Common myeloid progenitor, CD34-positive (primary cell): ENCODE measurements around the gene MPPED1.

ENCODE experiments used
- CTCF ChIA-PET: fragments of 350-600 bp; sonication (Branson Sonifier 250); formaldehyde crosslinking; loops from one replicate; lab custom pipeline; 2021; ENCODE audit warnings: antibody characterized with exemption; lab: Charles Lee
- POLR2A ChIA-PET: fragments of 350-600 bp; sonication (Branson Sonifier 250); formaldehyde crosslinking; loops from one replicate; lab custom pipeline; 2021; ENCODE audit warnings: antibody characterized with exemption; lab: Charles Lee
- DNase-seq, 3 donors: peaks; one replicate each; pipeline versions ENCODE4 v3.0.0 to v3.0.0-alpha.2; 2013
- H3K27ac ChIP-seq, 2 experiments: 1 replicate in 1 of 2; 2 replicates in 1 of 2; pipeline ENCODE4 v1.7.0; 2013; ENCODE audit warnings: inconsistent platforms in 2 of 2, low read length in 2 of 2, mild to moderate bottlenecking in 2 of 2, low read depth in 1 of 2, moderate library complexity in 1 of 2; ENCODE audit not compliant: severe bottlenecking in 2 of 2, insufficient read depth in 1 of 2, poor library complexity in 1 of 2
- H3K27me3 ChIP-seq, 5 experiments: replicated peaks in 2 of 5; 1 replicate in 3 of 5; 2 replicates in 2 of 5; pipeline versions ENCODE4 v1.6.1 to v1.7.0; 2013; ENCODE audit warnings: low read length in 4 of 5, mild to moderate bottlenecking in 2 of 5, moderate library complexity in 2 of 5, inconsistent platforms in 1 of 5; ENCODE audit not compliant: insufficient read depth in 5 of 5, control insufficient read depth in 4 of 5
- H3K36me3 ChIP-seq, 4 experiments: 1 replicate in 2 of 4; 2 replicates in 2 of 4; pipeline versions ENCODE4 v1.6.1 to v1.7.0; 2013; ENCODE audit warnings: low read length in 3 of 4, control low read depth in 1 of 4, mild to moderate bottlenecking in 1 of 4; ENCODE audit not compliant: control insufficient read depth in 4 of 4, insufficient read depth in 4 of 4
- H3K4me1 ChIP-seq, 4 experiments: 1 replicate in 3 of 4; 2 replicates in 1 of 4; pipeline versions ENCODE4 v1.6.1 to v1.7.1; 2013; ENCODE audit warnings: low read length in 3 of 4, mild to moderate bottlenecking in 3 of 4, control low read depth in 1 of 4, inconsistent platforms in 1 of 4, moderate library complexity in 1 of 4; ENCODE audit not compliant: control insufficient read depth in 4 of 4, insufficient read depth in 4 of 4; ENCODE audit errors: control extremely low read depth in 1 of 4
- H3K4me3 ChIP-seq, 7 experiments: 1 replicate in 4 of 7; 2 replicates in 3 of 7; pipeline versions ENCODE4 v1.5.1 to v1.7.0; 2013; ENCODE audit warnings: mild to moderate bottlenecking in 7 of 7, low read length in 6 of 7, moderate library complexity in 6 of 7, inconsistent platforms in 2 of 7, low read depth in 2 of 7, control low read depth in 1 of 7; ENCODE audit not compliant: insufficient read depth in 4 of 7, control insufficient read depth in 1 of 7; ENCODE audit errors: extremely low read depth in 1 of 7
- H3K9me3 ChIP-seq, 5 experiments: 1 replicate in 4 of 5; 2 replicates in 1 of 5; pipeline versions ENCODE4 v1.6.1 to v1.7.1; 2013; ENCODE audit warnings: low read length in 4 of 5, mild to moderate bottlenecking in 2 of 5, inconsistent platforms in 1 of 5, low read depth in 1 of 5, moderate library complexity in 1 of 5; ENCODE audit not compliant: control insufficient read depth in 4 of 5, insufficient read depth in 2 of 5; ENCODE audit errors: control extremely low read depth in 1 of 5
- WGBS: methylation state at CpG from one replicate; pipeline ENCODE4 v1.1.5; 2013; ENCODE audit not compliant: insufficient coverage; 5-methylcytosine and 5-hydroxymethylcytosine counted together

MPPED1 gene

DNA sequence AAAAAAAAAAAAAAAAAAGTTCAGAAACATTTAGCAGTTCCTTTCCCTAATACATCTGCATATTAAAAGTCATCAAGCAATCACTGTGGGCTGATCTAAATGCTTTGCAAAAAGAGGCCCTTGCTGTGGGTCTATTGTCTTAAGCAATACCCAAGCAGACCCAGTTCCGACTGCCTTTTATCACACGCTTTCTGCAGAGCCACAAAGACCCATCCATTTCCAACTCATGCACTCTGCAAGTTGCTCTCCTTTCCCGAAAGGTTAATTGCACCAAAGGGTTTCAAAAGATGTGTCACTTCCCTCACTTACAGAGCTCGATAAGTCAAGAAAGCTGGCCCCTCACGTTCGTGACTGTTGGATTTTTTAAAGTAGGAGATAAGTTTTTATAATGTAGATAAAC, 138.9 kb downstream of the MPPED1 start:
- H3K36me3 ChIP-seq = no peaks in the 10 kb centered on the region
- peaks cover 0 to 2% (median 0%) of the 10 kb centered on the region in 5 experiments for H3K27me3 ChIP-seq
- H3K9me3 ChIP-seq = peaks cover 0 to 1% (median 0%) of the 10 kb centered on the region in 5 experiments
- no peak overlapping the region for H3K27ac ChIP-seq
- ChIA-PET CTCF (no interaction called here), POLR2A (no interaction called here)
- no peaks in the 10 kb centered on the region for H3K4me1 ChIP-seq
- WGBS = 86% methylated on average over 5 of the region's 6 CpGs
- H3K4me3 ChIP-seq = no peak overlapping the region
- DNase-seq = no peak

GRCh38 chr22:43553451-43554258, 141.8 kb downstream of the MPPED1 start:
- H3K4me1 ChIP-seq = no peaks in the 10 kb centered on the region
- H3K27ac ChIP-seq = no peak overlapping the region
- H3K36me3 ChIP-seq = no peaks in the 10 kb centered on the region
- ChIA-PET CTCF (no interaction called here), POLR2A (no interaction called here)
- peaks cover 0 to 6% (median 0%) of the 10 kb centered on the region in 5 experiments for H3K9me3 ChIP-seq
- H3K4me3 ChIP-seq = no peak overlapping the region
- WGBS = 95% methylated on average over 14 of the region's 16 CpGs
- no peak for DNase-seq
- peaks cover 0 to 2% (median 0%) of the 10 kb centered on the region in 5 experiments for H3K27me3 ChIP-seq

DNA sequence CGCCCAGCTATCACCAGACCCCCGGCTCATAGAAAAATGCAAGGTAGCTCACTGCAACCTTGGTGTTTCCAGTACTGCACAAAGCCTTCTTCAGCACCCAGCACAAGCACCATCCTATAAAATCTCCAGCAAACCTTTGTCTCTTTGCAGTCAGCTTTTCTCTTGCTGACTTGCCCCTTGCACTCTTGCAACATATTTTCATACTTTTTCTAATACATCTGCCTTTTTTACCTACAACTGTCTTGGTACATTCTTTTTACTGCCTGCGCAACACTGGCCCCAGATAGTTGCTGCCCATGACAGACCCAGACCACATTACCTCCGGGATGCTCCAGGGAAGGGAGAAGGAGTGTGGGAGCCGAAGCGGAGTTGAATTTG, 142.4 kb downstream of the MPPED1 start:
- Histone ChIP-seq H3K27me3 (peaks cover 0 to 2% (median 0%) of the 10 kb centered on the region in 5 experiments), H3K9me3 (peaks cover 0 to 6% (median 0%) of the 10 kb centered on the region in 5 experiments), H3K4me1 (no peaks in the 10 kb centered on the region), H3K4me3 (no peak overlapping the region), H3K36me3 (no peaks in the 10 kb centered on the region), H3K27ac (no peak overlapping the region)
- CTCF ChIA-PET = no interaction called here
- no peak for DNase-seq
- POLR2A ChIA-PET = no interaction called here
- 100% methylated on average over 2 of the region's 6 CpGs for WGBS

DNA sequence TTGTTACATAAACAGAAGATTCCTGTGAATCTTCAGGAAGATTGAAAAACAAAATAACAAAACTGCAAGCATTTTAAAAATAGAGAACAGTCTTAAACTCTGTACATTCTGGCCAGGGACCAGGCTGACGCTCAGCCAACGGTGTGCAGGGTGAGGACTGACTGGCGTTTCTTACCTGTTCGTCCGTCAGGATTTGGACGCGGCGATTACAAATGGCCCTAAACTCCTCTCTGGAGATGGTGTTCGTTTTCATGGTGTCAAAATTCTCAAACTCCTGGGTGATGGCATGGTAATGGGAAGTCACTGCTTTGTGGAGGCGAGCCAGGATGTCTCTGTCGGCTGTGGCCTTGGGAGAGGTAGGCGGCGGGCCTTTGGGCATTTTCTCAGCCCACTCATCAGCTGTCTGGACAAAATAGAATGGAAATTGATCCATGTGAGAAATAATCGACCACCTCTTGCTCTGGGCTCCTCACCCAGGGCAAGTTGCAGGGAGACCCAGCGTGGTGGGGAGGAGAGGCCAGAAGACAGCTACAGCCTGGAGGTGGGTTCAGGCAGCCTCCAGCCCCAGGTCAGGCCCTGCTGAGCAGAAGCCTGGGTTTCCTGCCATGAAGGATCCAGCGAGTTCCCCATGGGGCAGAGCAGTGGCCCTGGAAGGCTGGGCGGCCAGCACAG, 143.0 kb downstream of the MPPED1 start:
- 96% methylated on average over 15 of the region's 17 CpGs for WGBS
- peaks cover 0 to 6% (median 0%) of the 10 kb centered on the region in 5 experiments for H3K9me3 ChIP-seq
- no peaks in the 10 kb centered on the region for H3K4me1 ChIP-seq
- DNase-seq = no peak
- H3K4me3 ChIP-seq = no peak overlapping the region
- CTCF ChIA-PET = no interaction called here
- H3K27me3 ChIP-seq = peaks cover 0 to 2% (median 0%) of the 10 kb centered on the region in 5 experiments
- no peak overlapping the region for H3K27ac ChIP-seq
- H3K36me3 ChIP-seq = no peaks in the 10 kb centered on the region
- POLR2A ChIA-PET = no interaction called here

DNA sequence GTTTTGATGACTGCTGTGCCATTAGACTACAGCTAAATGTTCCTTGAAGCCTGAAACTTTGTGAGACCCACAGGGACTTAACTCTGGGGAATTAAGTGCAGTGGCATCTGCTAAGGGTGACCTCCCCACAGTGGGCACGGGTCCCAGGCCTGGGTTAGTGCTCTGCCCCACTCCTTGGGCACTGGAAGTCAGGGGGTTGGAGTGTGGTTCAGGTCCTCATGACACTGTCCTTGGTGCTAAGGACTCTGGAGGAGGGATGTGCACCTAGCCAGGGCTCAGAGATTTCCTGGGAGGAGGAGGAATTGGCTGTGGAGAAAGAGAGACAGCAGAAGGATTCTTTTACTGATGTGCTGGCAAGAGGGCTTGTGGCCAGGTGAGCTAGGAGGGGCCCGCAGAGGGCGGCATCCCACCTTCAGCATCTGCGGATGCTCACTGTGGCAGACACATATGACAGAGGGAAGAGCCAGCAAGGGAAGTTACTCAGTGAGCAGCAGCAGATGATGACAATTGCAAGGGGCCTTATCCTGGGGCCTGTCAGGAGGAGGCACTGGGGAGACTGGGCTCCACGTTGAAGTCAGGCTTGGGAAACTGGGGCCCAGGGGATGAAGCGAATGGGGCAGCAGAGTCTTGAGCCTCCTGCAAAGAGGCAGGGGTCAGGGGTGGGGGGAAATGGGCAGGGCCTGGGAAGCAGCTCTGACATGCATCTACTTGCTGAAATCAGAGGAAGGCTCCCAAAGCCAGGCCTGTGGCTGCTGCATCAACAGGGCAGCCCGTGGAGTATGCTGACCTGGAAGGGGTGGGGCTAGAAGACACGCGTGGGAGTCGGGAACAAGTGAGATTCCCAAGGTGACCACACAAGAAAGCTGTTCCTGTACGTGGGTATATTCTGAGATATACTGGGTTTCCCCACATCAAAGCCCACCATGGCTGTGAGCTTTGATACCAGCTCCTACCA, 144.0 kb downstream of the MPPED1 start:
- 89% methylated on average over 11 of the region's 11 CpGs for WGBS
- POLR2A ChIA-PET = no interaction called here
- Histone ChIP-seq H3K27ac (no peak overlapping the region), H3K9me3 (peaks cover 0 to 6% (median 0%) of the 10 kb centered on the region in 5 experiments), H3K4me3 (no peak overlapping the region), H3K27me3 (peaks cover 0 to 2% (median 0%) of the 10 kb centered on the region in 5 experiments), H3K4me1 (no peaks in the 10 kb centered on the region), H3K36me3 (no peaks in the 10 kb centered on the region)
- DNase-seq = no peak
- CTCF ChIA-PET = no interaction called here
